GM10248 (cell line): Measurements from ENCODE around the gene ZXDC.

Experiments used
- CTCF ChIA-PET: fragments of 300-600 bp; sonication (Branson Sonifier 250); formaldehyde crosslinking; extraction: SDS; loops from one replicate; lab custom pipeline; 2021; ENCODE audit warnings: antibody characterized with exemption; lab: Yijun Ruan, JAX
- POLR2A ChIA-PET: fragments of 350-650 bp; sonication (Branson Sonifier 250); formaldehyde crosslinking; extraction: SDS; loops from one replicate; lab custom pipeline; 2020; ENCODE audit warnings: antibody characterized with exemption; lab: Yijun Ruan, JAX
- DNase-seq: peaks from one replicate; pipeline ENCODE4 v3.0.0; 2012; ENCODE audit errors: extremely low spot score
- CTCF ChIP-seq: IDR thresholded peaks from 2 replicates; pipeline ENCODE4 v1.5.1; 2012; ENCODE audit warnings: mild to moderate bottlenecking, low read depth; ENCODE audit errors: extremely low read depth, missing control alignments, control extremely low read depth

The ZXDC gene

GRCh38 chr3:126511291-126511690 is 35.6 kb upstream of the ZXDC start:
- TF ChIP-seq CTCF, result no peak
- CTCF ChIA-PET, result interaction anchor here (2.2 kb wide), 1 partner anchor 12 kb away, joined by 10 read pairs; no protein-coding TSS in a partner anchor
- POLR2A ChIA-PET, result no interaction called here
- no peak for DNase-seq

- TF ChIP-seq CTCF, result no peak
- POLR2A ChIA-PET, result no interaction called here
- CTCF ChIA-PET, result interaction anchor here (1.0 to 2.2 kb wide), 3 partner anchors 8 to 1038 kb away, joined by 3 to 10 read pairs (median 4); no protein-coding TSS in a partner anchor
- no peak for DNase-seq
These were observed 34.7 kb upstream of the ZXDC start for GRCh38 chr3:126510308-126510910.

- ChIA-PET CTCF (interaction anchor here (1.0 kb wide), 2 partner anchors 9 to 1039 kb away, joined by 3 to 4 read pairs; no protein-coding TSS in a partner anchor), POLR2A (no interaction called here)
- no peak for DNase-seq
- TF ChIP-seq CTCF, result no peak
These were observed 34.1 kb upstream of the ZXDC start for GRCh38 chr3:126509597-126510307.

- DNase-seq, result no peak
- TF ChIP-seq CTCF, result no peak
- ChIA-PET POLR2A (no interaction called here), CTCF (no interaction called here)
These were observed 32.9 kb upstream of the ZXDC start for GRCh38 chr3:126508564-126508964.

- no peak for TF ChIP-seq CTCF
- ChIA-PET CTCF (no interaction called here), POLR2A (no interaction called here)
- DNase-seq, result no peak
These were observed 32.2 kb upstream of the ZXDC start for GRCh38 chr3:126507886-126508285.

GRCh38 chr3:126503701-126504100 is 28.0 kb upstream of the ZXDC start:
- no peak for TF ChIP-seq CTCF
- no peak for DNase-seq
- POLR2A ChIA-PET, result no interaction called here
- CTCF ChIA-PET, result no interaction called here
